BLaER1 (cell line): ENCODE data around the gene STKLD1.
A peak's percentile ranks its signal among the peaks of the same experiment; 100 is the strongest.
"Not testable (repeated sequence)": the region's sequence is repeated elsewhere in the genome, so short reads cannot be mapped to it uniquely, and the experiment has no call there.

Experiments used
- H3K27ac ChIP-seq: shearing (Covaris generic); formaldehyde crosslinking; 2 replicates; pipeline ENCODE4 v1.8.1; 2022
- H3K27me3 ChIP-seq: shearing (Covaris generic); formaldehyde crosslinking; 2 replicates; pipeline ENCODE4 v1.8.1; 2022
- H3K36me3 ChIP-seq: shearing (Covaris generic); formaldehyde crosslinking; 2 replicates; pipeline ENCODE4 v1.8.1; 2022
- H3K4me1 ChIP-seq: shearing (Covaris generic); formaldehyde crosslinking; 2 replicates; pipeline ENCODE4 v1.8.1; 2022
- H3K4me2 ChIP-seq: shearing (Covaris generic); formaldehyde crosslinking; 2 replicates; pipeline ENCODE4 v1.8.1; 2022
- H3K4me3 ChIP-seq: shearing (Covaris generic); formaldehyde crosslinking; 2 replicates; pipeline ENCODE4 v1.8.1; 2022
- H3K9ac ChIP-seq: shearing (Covaris generic); formaldehyde crosslinking; 2 replicates; pipeline ENCODE4 v1.8.1; 2022
- H3K9me3 ChIP-seq: shearing (Covaris generic); formaldehyde crosslinking; 2 replicates; pipeline ENCODE4 v1.8.1; 2022
- H4K20me1 ChIP-seq: shearing (Covaris generic); formaldehyde crosslinking; 2 replicates; pipeline ENCODE4 v1.8.1; 2022
- Cebpa-rat ChIP-seq: shearing (Covaris generic); IDR thresholded peaks from 2 replicates; pipeline ENCODE4 v1.8.1; 2022

STKLD1 gene

DNA sequence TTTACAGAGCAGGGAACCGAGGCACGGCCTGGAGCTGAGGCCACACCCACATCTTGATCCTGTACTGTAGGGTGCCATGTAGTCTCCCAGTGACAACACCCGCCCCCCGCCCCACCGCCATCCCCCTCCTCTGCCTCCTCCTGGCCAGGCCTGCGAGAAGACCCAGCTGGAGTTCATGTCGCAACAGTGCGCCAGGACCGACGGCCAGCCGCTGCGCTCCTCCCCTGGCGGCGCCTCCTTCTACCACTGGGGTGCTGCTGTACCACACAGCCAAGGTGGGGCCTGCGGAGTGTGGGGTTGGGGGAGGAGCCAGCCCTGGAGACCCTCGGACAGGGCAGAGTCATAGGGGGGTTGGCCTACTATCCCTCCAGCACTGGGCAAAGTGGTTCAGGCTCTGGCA, 60.5 kb downstream of the STKLD1 start:
- peaks cover 75% of the 10 kb centered on the region for H3K4me1 ChIP-seq
- TF ChIP-seq Cebpa-rat, result no peak
- H3K4me3 ChIP-seq, result no peak overlapping the region
- H4K20me1 ChIP-seq, result no peaks in the 10 kb centered on the region
- H3K27ac ChIP-seq, result no peak overlapping the region
- no peaks in the 10 kb centered on the region for H3K9me3 ChIP-seq
- H3K36me3 ChIP-seq, result no peaks in the 10 kb centered on the region
- no peaks in the 10 kb centered on the region for H3K27me3 ChIP-seq
- peak overlapping the region; percentile 98 for H3K4me2 ChIP-seq
- H3K9ac ChIP-seq, result no peak overlapping the region

GRCh38 chr9:133437753-133438531, 61.8 kb downstream of the STKLD1 start:
- no peak overlapping the region; the same call in 1 of the 2 replicates for H3K9ac ChIP-seq
- no peaks in the 10 kb centered on the region for H3K27me3 ChIP-seq
- H3K36me3 ChIP-seq, result no peaks in the 10 kb centered on the region
- peak overlapping the region; percentile 98 for H3K4me2 ChIP-seq
- no peaks in the 10 kb centered on the region for H4K20me1 ChIP-seq
- H3K4me1 ChIP-seq, result peaks cover 88% of the 10 kb centered on the region
- H3K9me3 ChIP-seq, result no peaks in the 10 kb centered on the region
- H3K4me3 ChIP-seq, result no peak overlapping the region
- no peak for TF ChIP-seq Cebpa-rat
- peak overlapping the region; percentile 40 for H3K27ac ChIP-seq

GRCh38 chr9:133439337-133439736, 63.2 kb downstream of the STKLD1 start:
- H4K20me1 ChIP-seq, result no peaks in the 10 kb centered on the region
- H3K9me3 ChIP-seq, result no peaks in the 10 kb centered on the region
- no peak overlapping the region for H3K9ac ChIP-seq
- peak overlapping the region; percentile 98 for H3K4me2 ChIP-seq
- TF ChIP-seq Cebpa-rat, result no peak
- no peaks in the 10 kb centered on the region for H3K27me3 ChIP-seq
- peaks cover 100% of the 10 kb centered on the region for H3K4me1 ChIP-seq
- peak overlapping the region; percentile 96 for H3K27ac ChIP-seq
- no peaks in the 10 kb centered on the region for H3K36me3 ChIP-seq
- no peak overlapping the region for H3K4me3 ChIP-seq

GRCh38 chr9:133440874-133441273, 64.7 kb downstream of the STKLD1 start:
- no peak for TF ChIP-seq Cebpa-rat
- peak overlapping the region; percentile 98 for H3K4me2 ChIP-seq
- peak overlapping the region; percentile 59 for H3K4me3 ChIP-seq
- H3K9me3 ChIP-seq, result no peaks in the 10 kb centered on the region
- peak overlapping the region; percentile 96 for H3K27ac ChIP-seq
- no peaks in the 10 kb centered on the region for H4K20me1 ChIP-seq
- peaks cover 92% of the 10 kb centered on the region for H3K4me1 ChIP-seq
- H3K9ac ChIP-seq, result peak overlapping the region; percentile 80
- H3K27me3 ChIP-seq, result no peaks in the 10 kb centered on the region
- no peaks in the 10 kb centered on the region for H3K36me3 ChIP-seq

GRCh38 chr9:133441571-133441970, 65.4 kb downstream of the STKLD1 start:
- Histone ChIP-seq H4K20me1 (no peaks in the 10 kb centered on the region), H3K4me2 (peak overlapping the region; percentile 98), H3K36me3 (no peaks in the 10 kb centered on the region), H3K27me3 (no peaks in the 10 kb centered on the region), H3K9me3 (no peaks in the 10 kb centered on the region), H3K4me3 (peak overlapping the region; percentile 59), H3K9ac (peak overlapping the region; percentile 80), H3K27ac (peak overlapping the region; percentile 96), H3K4me1 (peaks cover 86% of the 10 kb centered on the region)
- TF ChIP-seq Cebpa-rat, result no peak

GRCh38 chr9:133443248-133443647, 67.1 kb downstream of the STKLD1 start:
- H3K9ac ChIP-seq, result no peak overlapping the region

GRCh38 chr9:133443982-133444381, 67.8 kb downstream of the STKLD1 start:
- Histone ChIP-seq H3K36me3 (no peaks in the 10 kb centered on the region), H3K4me1 (peaks cover 61% of the 10 kb centered on the region), H3K27me3 (no peaks in the 10 kb centered on the region), H4K20me1 (no peaks in the 10 kb centered on the region), H3K9ac (no peak overlapping the region), H3K4me3 (no peak overlapping the region), H3K9me3 (no peaks in the 10 kb centered on the region), H3K4me2 (no peak overlapping the region), H3K27ac (peak overlapping the region; percentile 14; the same call in 1 of the 2 replicates)
- TF ChIP-seq Cebpa-rat, result no peak

More at GRCh38 chr9:133443248-133443647, 67.1 kb downstream of the STKLD1 start:
- peak overlapping the region; percentile 14; the same call in 1 of the 2 replicates for H3K27ac ChIP-seq
- H3K4me1 ChIP-seq, result peaks cover 69% of the 10 kb centered on the region
- H3K36me3 ChIP-seq, result no peaks in the 10 kb centered on the region
- H4K20me1 ChIP-seq, result no peaks in the 10 kb centered on the region
- no peak overlapping the region for H3K4me3 ChIP-seq
- no peaks in the 10 kb centered on the region for H3K27me3 ChIP-seq
- no peak for TF ChIP-seq Cebpa-rat
- H3K9me3 ChIP-seq, result no peaks in the 10 kb centered on the region
- peak overlapping the region; percentile 98; the same call in 1 of the 2 replicates for H3K4me2 ChIP-seq

- no peak overlapping the region for H3K9ac ChIP-seq
- no peaks in the 10 kb centered on the region for H3K9me3 ChIP-seq
- no peak overlapping the region for H3K27ac ChIP-seq
- no peaks in the 10 kb centered on the region for H4K20me1 ChIP-seq
- H3K4me3 ChIP-seq, result no peak overlapping the region
- TF ChIP-seq Cebpa-rat, result no peak
- H3K4me1 ChIP-seq, result peaks cover 47% of the 10 kb centered on the region
- no peaks in the 10 kb centered on the region for H3K27me3 ChIP-seq
- no peaks in the 10 kb centered on the region for H3K36me3 ChIP-seq
- no peak overlapping the region for H3K4me2 ChIP-seq
Observed at GRCh38 chr9:133445293-133445969, 69.3 kb downstream of the STKLD1 start.

DNA sequence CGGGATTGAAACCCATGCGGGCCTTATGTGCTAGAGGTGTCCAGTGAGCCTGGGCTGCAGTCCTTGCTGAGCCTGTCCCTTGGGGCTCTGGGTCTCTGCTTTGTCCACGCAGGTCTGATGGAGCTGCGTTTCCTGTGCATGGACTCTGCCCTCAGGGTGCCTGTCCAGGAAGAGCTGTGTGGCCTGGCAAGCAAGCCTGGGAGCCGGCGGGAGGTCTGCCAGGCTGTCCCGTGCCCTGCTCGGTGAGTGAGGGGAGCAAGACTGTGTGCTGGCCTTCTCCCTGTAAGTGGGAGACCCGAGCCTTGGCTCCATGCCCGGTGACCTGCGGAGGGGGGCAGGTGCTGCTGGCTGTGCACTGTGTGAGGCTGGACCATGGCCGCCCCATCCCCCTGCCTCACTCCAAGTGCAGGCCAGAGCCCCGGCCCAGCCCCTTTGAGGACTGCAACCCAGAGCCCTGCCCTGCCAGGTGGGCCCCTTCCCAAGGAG, 72.4 kb downstream of the STKLD1 start:
- peaks cover 27% of the 10 kb centered on the region for H3K4me1 ChIP-seq
- H3K4me2 ChIP-seq, result no peak overlapping the region
- H4K20me1 ChIP-seq, result no peaks in the 10 kb centered on the region
- H3K27me3 ChIP-seq, result no peaks in the 10 kb centered on the region
- TF ChIP-seq Cebpa-rat, result no peak
- no peak overlapping the region for H3K4me3 ChIP-seq
- H3K36me3 ChIP-seq, result no peaks in the 10 kb centered on the region
- H3K27ac ChIP-seq, result no peak overlapping the region
- no peak overlapping the region for H3K9ac ChIP-seq
- H3K9me3 ChIP-seq, result no peaks in the 10 kb centered on the region

GRCh38 chr9:133449760-133450159, 73.6 kb downstream of the STKLD1 start:
- Histone ChIP-seq H3K9ac (no peak overlapping the region), H3K4me1 (peaks cover 29% of the 10 kb centered on the region), H3K4me2 (no peak overlapping the region), H3K27me3 (no peaks in the 10 kb centered on the region), H4K20me1 (no peaks in the 10 kb centered on the region), H3K4me3 (no peak overlapping the region), H3K27ac (no peak overlapping the region), H3K36me3 (no peaks in the 10 kb centered on the region), H3K9me3 (no peaks in the 10 kb centered on the region)
- no peak for TF ChIP-seq Cebpa-rat

- not testable (repeated sequence) for H3K4me2 ChIP-seq, H3K4me3 ChIP-seq, H3K9me3 ChIP-seq, H3K9ac ChIP-seq, H3K36me3 ChIP-seq, H4K20me1 ChIP-seq, H3K27me3 ChIP-seq, H3K27ac ChIP-seq
- peaks cover 25% of the 10 kb centered on the region for H3K4me1 ChIP-seq
Observed at GRCh38 chr9:133451865-133452264, 75.7 kb downstream of the STKLD1 start.
